CD4-positive, alpha-beta memory T cell (primary cell): Measurements from ENCODE around the gene BCAS4. TPM values are rescaled to one million over a fixed set of nuclear protein-coding genes. Genes with fewer than 3 reads are reported as not detected.

Experiments
- polyA plus RNA-seq, 2 donors: library from polyadenylated mRNA; unstranded; fragments of 300-500 nt; fragmentation: Illumina TruSeq; gene quantifications; one replicate each; pipeline ENCODE4 v1.2.3, GENCODE V29; 2021
- total RNA-seq, 2 experiments: library from RNA; stranded (reverse); gene quantifications; one replicate each; pipeline ENCODE4 v1.2.3, GENCODE V29; 2021

Gene BCAS4
- total and polyA plus RNA-seq, 4 experiments from 2014 or later: 10.8 to 17.8 (median 16.1) TPM

Other genes starting within 250 kb of the BCAS4 start
- not detected for gene RIPOR3, start 103.5 kb upstream of the BCAS4 start, total RNA-seq
- 1 to 10 TPM in 1 of 2 donors, under 1 TPM in 1; 0.49 to 1.3 TPM for gene RIPOR3, start 103.5 kb upstream of the BCAS4 start, polyA plus RNA-seq
- 10 to 100 TPM; 10.9 to 12.7 TPM for gene PARD6B, start 63.5 kb upstream of the BCAS4 start, total RNA-seq
- gene PARD6B, start 63.5 kb upstream of the BCAS4 start, polyA plus RNA-seq: under 1 TPM; 0.71 to 0.93 TPM
- gene ADNP, start 136.4 kb downstream of the BCAS4 start, total RNA-seq: 10 to 100 TPM; 64.8 to 65.6 TPM
- 10 to 100 TPM in 1 of 2 donors, 1 to 10 TPM in 1; 1.9 to 11.6 TPM for gene ADNP, start 136.4 kb downstream of the BCAS4 start, polyA plus RNA-seq
- gene DPM1, start 163.5 kb downstream of the BCAS4 start, total RNA-seq: 10 to 100 TPM; 39.9 to 40.9 TPM
- gene DPM1, start 163.5 kb downstream of the BCAS4 start, polyA plus RNA-seq: 10 to 100 TPM; 70.3 to 79.2 TPM
- gene MOCS3, start 163.8 kb downstream of the BCAS4 start, total RNA-seq: 1 to 10 TPM; 8.8 to 8.9 TPM
- gene MOCS3, start 163.8 kb downstream of the BCAS4 start, polyA plus RNA-seq: 1 to 10 TPM; 3.9 to 4.9 TPM
- gene KCNG1, start 228.0 kb downstream of the BCAS4 start, total RNA-seq: not detected
- not detected for gene KCNG1, start 228.0 kb downstream of the BCAS4 start, polyA plus RNA-seq